Myocyte (in vitro differentiated cells): ENCODE results near the gene SLC9C1. TPM values are rescaled to one million over a fixed set of nuclear protein-coding genes. Genes with fewer than 3 reads are reported as not detected.

ENCODE experiments used
- DNase-seq: peaks from one replicate; pipeline ENCODE4 v3.0.0-alpha.2; 2012; ENCODE audit warnings: low read depth
- microRNA counts: library from miRNA; unstranded; fragments of <30 nt; microRNA quantifications from one replicate; lab custom pipeline; 2016
- microRNA-seq: library from miRNA; unstranded; fragments of <30 nt; microRNA quantifications from one replicate; pipeline ENCODE4, GENCODE V29; 2016
- total RNA-seq: library from RNA; depleted of rRNA; stranded (reverse); fragments of >200 nt; gene quantifications from 2 replicates; pipeline ENCODE4 v1.2.3, GENCODE V29; 2014

Gene SLC9C1
- total RNA-seq, 1 donor from 2014 or later: not detected

DNA sequence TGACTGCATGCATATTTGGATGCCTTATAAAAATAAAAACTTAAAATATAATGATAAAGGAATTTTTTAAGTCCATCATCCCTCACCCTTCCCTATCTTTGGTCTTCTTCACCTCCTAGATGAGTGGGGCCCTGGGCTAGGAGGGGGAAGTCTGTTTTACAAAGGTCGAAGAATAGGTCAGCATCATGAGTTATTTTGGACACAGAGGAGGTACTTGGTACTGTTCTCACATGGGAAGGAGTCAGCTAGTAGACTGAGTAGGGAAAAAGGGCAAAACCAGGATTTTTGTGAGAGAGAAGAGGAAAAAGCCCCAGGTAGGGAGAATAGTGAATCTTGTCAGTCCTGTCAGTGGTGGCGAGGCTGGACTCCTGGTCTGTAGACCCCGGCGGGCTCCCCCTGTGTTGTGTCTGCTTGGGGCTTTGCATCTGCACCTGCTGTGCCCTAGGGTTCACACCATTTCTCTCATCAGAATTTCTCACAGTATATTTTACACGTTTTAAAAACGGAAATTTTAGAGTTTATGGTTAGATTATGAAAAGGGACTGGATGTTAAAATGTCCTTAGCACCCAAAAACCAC is 178.1 kb downstream of the SLC9C1 start:
- no peak for DNase-seq

DNA sequence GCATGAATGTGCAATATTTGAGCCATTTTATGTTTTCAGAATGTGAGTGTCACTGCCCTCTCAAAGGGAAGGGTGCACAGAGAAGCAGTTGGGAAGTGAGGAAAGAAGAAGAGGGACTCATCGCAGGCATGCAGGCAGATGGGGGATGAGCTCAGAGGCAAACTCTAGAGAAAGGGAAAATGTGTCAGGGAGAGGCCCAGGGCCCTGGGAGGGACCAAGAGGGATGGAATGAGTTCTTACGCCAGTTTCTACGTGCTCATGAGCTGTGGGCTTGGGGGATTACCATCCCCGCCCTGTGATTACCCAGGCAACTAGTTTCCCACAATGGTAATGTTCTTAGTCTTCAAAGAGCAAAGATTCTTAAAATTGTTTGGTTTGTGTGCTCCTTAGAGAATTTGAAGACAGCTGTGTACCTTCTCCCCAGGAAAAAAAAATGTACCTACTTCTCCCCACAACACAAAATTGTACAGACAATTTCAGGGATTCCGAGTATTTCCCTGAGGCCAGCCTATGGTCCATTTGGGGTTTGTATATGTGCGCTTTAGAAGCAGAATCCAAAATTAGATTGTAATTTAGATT is 178.8 kb downstream of the SLC9C1 start:
- peak; percentile 44 for DNase-seq

DNA sequence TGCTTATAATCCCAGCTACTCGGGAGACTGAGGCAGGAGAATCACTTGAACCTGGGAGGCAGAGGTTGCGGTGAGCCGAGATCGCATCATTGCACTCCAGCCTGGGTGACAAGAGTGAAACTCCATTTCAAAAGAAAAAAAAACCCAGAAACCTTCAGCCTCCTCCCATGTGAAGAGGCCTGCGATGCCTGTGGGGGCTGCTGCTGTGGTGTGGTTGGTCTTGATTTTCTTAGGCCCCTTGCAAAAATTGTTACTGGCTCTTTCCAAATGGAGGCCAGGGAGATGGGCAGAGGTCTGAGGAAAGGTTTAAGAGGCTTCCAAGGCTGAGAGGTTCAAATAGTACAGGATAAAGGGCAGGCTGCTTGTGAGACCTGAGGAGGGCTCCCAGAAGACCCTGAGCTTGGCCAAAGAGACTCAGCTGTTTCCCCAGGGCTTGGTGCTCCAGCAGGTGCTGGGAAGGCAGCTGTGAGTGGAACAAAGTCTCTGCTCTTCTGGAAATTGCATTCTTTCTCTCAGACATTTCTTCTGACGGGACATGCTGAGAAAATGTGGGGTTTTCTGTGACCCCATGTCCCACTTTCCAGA is 179.3 kb downstream of the SLC9C1 start:
- peak; percentile 53 for DNase-seq

DNA sequence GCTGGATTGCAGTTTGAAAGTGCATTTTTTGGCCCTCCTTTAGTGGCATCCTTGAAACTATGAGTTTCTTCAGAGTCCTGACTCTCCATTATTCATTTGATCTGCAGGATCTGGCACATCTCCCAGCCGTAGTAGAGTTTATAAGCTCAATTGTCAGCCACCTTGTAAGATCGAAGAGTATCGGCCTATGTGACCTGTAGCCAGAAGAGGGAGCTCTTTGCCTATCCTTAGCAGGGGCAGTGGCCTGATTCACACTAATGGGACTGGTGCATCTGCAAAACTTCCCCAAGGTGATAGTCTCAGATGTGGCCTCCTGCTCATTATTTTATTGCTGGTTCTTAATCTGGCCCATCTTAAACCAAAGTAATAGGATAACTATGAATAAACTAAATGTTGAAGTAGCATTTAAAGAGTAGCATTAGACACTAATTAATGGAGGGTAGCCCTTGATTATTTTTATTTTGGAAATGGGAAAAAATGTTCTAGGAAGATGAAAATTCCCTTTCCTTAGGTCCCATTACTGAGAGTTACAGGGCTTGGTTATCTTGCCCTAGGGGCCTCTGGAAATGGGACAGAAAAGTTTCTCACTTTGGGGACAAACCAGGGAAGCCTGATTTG is 182.1 kb downstream of the SLC9C1 start:
- DNase-seq: peak; percentile 71

DNA sequence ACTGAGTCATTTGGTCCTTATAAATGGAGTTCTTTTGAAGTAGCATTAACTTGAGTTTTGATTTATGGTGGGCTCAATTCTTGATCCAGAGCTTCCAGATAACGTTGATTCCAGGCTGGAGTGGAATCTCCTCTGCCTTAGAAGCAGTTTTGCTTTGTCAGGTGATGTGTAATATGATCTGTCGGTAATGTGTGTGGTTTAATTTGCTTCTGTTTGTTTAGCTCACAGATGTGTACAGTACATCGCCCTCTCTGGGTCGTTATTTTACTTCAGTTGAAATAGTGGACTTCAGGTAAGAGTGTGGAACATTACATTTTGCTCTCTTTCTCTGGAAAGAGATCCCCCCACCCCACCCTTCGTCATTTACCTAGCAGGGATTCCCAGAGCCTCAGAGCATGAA is 184.7 kb downstream of the SLC9C1 start:
- no peak for DNase-seq

DNA sequence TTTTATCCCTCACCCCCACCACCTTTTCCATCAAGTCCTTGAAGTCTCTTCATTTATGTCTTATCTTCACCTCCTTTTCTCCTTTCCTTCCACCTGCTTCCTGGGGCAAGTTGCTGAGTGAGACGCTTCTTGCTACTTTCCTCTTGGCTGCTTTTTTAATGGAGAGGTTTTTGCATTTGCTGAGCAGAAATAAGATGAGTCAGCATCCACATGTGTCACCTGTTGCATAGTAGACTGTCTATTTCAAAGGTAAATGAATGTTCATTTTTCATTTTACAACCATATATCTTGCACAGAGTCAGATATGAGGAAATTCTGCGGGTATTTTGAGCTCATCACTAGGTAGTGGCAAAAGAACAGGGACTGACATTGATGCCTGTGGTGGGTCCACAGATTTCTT is 189.2 kb downstream of the SLC9C1 start:
- DNase-seq: no peak

DNA sequence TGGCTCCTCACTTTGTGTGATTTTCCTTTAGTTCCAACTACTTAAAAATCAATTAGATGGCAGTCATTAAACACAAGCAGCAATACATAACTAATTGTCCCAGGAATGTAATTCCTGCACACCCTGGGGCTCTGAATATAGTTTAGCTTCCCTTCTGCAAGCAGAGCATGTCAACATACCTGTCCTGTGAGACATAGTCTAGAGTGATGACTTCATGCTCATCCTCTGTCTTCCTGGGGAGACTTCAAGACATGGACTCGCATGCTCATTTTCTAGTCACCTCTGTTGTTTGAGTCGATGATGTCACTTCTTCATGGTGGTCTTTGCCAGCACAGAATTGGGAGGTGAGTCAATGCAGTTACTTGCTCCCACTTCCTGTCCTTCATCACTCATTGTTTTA is 192.1 kb downstream of the SLC9C1 start:
- no peak for DNase-seq

DNA sequence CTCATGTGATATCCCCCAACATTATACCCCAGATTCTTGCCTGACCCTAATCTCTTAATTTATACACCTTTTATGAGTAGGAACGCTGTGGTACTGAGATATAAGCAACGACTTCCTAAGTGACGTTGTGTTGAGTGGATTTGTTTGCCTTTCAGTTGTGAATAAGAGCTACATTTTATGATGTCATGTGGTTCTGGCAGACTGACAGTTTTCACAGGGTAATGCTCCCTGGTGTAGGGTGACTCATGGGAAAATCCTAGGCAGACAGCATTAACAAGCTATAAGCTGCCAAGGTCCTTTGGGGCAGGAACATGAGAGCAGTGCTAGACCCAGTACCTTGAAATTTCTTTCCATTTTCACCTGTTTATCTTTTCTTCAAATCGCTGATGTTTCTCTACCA is 196.6 kb downstream of the SLC9C1 start:
- peak; percentile 93 for DNase-seq

DNA sequence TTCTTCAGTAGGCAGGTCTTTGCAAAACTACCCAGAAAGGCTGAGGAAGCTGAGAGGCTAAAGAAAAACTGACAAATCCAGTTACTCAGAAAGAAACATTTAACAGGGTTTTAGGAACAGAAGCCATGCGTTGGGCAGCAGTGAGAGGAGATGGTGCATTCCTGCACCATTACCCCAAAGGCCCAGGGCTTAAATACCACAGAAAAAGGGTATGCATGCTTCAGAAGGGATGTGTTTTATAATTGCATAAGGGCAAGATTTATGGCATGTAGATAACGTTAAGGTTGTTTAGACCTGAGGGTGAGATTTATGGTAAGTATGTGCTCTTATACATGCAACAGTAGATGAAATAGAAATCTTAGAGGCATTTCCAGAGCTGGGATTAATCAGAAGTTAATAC is 197.8 kb downstream of the SLC9C1 start:
- no peak for DNase-seq

DNA sequence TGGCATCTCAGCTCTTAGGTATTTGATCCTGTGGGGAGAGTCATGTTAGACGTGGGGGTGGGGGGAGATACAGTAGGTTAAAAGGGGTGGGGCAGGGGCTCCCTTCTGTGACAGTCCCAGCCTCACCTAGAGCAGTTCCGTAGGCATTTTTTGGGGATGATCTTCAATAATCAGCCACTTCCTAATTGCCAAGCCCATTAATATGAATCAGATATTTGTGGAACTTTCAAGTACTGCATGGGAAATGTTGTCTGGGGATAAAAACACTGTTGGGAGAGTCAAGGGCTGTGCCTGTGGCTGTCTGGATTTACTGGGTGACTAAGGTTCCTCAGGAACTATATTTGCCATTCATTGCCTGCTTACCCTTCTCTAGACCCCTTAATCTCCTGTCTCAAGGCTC is 198.3 kb downstream of the SLC9C1 start:
- no peak for DNase-seq

DNA sequence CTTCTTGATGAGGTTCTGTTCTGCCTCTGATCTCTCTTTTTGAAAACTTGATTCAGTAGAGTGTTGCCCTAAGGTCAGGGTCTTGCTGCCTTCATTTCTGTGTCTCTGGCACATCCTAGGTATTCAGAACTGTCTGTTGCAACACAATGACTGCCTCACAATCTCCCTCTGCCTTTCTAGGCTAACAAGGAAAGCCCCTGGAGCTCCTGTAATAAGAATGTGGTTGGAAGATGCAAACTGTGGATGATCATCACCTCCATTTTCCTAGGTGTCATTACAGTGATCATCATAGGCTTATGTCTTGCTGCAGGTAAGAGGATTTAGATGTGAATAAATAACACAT is 200.9 kb downstream of the SLC9C1 start:
- no peak for DNase-seq

DNA sequence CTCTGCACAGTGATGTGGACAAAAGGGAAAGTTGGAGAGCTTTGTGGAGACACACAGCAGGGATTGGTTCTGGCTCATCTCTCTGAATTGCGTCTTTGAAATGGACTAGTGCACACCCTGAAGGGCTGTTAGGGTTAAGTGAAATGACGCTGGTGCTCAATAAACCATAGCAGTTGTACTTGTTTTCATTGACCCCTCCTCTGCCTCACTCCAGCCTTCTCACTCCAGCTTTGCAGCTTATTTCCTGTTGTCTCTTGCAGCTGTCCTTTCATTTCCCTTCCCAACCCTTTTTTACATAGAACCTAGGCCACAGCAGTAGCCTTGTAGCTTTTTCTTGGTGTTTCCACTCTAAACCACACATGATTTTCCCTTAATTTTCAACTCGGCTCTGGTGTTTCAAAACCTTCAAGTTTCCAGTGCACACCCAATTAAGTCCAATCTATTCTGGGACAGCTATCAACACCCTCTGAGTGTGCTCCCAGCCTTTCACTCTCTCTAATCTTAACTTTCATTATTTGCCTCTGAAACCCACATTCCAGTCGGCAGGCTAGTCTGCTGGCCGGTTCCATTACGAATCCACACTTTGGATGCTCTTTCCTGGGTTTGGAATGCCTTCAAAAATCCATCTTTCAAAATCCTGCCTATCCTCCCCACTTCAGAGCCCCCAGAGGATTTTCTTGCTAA is 201.4 kb downstream of the SLC9C1 start:
- peak; percentile 62 for DNase-seq

DNA sequence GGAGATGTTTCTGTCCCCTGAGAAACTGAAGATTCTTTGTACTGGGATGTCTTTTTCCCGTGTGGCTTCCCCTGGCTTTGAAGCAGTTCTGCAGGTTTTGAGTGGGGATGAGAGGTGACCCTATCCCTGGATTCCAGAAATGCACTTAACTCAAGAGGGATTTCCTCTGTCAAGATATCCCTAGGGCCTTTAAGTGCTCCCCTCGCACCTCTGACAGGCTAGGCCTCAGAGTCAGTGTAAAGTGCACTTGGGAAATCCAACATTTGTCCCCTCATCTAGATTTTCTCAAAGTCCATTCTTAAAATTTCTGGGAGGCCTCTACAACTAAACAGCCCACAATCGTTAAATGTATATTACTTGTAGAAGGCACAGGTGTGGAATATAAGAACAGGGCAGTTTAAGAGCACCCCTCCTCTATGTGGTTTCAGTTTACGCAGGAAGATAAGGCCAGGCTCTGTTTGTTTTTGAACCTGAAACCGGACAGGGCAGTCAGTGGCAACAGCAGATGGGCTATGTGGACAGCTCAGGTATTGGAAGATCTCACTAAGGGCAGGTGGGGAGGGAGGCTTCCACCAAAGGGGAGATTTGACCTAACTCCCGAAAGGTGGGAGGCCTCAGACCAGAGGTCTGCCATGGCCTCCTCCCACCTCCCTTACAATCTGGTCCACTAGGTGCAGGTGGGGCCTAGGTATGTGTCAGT is 203.0 kb downstream of the SLC9C1 start:
- no peak for DNase-seq

MicroRNA genes within 50 kb of the gene (microRNA counts, 767-probe panel; counts per million panel counts)
- microRNA hsa-miR-567 (lab: Ali Mortazavi, UCI): not detected

Small RNA genes lying within 50 kb of the gene (microRNA-seq; reads per million reads assigned to microRNA genes)
- gene MIR567: not detected

Other genes with a start within 250 kb of the SLC9C1 start
- gene C3orf52, start 207.8 kb downstream of the SLC9C1 start, total RNA-seq: 11.8 and 18.6 TPM in 2 replicates
- not detected in 2 replicates for gene GCSAM, start 161.0 kb downstream of the SLC9C1 start, total RNA-seq
- 0.10 and 0.13 TPM in 2 replicates for gene CD200, start 38.9 kb upstream of the SLC9C1 start, total RNA-seq
- not detected in 2 replicates for gene BTLA, start 205.3 kb upstream of the SLC9C1 start, total RNA-seq